Measurements from ENCODE around the gene HMBS.

DNA sequence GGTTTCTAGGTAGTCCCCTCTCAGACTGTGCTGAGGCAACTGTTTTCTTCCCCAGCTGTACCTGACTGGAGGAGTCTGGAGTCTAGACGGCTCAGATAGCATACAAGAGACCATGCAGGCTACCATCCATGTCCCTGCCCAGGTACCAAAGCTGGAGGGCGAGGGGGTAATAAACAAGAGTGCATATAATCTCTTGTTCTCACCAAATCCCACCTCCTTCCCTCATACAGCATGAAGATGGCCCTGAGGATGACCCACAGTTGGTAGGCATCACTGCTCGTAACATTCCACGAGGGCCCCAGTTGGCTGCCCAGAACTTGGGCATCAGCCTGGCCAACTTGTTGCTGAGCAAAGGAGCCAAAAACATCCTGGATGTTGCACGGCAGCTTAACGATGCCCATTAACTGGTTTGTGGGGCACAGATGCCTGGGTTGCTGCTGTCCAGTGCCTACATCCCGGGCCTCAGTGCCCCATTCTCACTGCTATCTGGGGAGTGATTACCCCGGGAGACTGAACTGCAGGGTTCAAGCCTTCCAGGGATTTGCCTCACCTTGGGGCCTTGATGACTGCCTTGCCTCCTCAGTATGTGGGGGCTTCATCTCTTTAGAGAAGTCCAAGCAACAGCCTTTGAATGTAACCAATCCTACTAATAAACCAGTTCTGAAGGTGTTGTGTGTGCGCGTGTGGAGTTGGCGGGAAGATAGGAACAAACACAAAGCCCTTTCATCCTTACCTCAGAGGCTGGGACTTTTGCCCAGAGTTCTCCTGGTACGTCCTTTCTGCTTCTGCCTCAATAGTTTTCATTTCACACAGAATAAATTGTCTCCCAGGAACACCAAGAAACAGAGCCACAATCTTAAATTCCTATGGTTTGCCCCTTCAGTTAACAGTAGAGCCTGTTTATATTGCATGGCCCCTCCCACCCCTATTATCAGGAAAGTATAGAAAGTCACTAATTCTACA is 8.5 kb downstream of the HMBS start:
- TF ChIP-seq POLR2A (IDR thresholded peaks at IDR 0.05) (no peak), CTCF (IDR thresholded peaks at IDR 0.05) (no peak)

Measured in heart left ventricle (tissue), 13 donors.